Body of pancreas (tissue), 4 donors: ENCODE results near the gene PLXNB2.

ENCODE experiments used
- POLR2A ChIP-seq, 3 donors: fragments of 450-650 bp; IDR thresholded peaks; one replicate each; pipeline ENCODE4 v1.6.1; 2016; ENCODE audit warnings: antibody characterized with exemption in 3 of 3, mild to moderate bottlenecking in 2 of 3
- TF ChIP-seq, protein P1 (sequence below), 7 experiments: fragments of 450-650 bp in 4 of 7; fragments of 200-600 bp in 3 of 7; sonication (generic) in 3 of 7; IDR thresholded peaks; one replicate each; pipeline ENCODE4 v1.5.1; 2016 to 2019; ENCODE audit warnings: antibody characterized with exemption in 7 of 7

DNA sequence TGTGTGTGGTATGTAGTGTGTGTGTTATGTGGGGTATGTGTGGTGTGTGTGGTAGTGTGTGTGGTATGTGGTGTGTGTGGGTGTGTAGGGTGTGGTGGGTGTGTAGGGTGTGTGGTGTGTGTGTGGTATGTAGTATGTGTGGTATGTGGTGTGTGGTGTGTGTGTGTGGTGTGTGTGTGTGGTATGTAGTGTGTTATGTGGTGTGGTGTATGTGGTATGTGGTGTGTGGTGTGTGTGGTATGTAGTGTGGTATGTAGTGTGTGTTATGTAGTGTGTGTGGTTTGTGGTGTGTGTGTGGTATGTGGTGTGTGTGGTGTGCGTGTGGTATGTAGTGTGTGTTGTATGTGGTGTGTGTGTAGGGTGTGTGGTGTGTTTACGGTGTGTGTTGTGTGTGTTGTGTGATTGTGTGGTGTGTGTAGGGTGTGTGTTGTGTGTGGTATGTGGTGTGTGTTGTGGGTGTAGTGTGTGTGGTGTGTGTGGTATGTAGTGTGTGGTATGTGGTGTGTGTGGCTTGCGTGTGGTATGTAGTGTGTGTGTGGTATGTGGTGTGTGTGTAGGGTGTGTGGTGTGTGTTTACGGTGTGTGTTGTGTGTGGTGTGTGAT, 31.5 kb upstream of the PLXNB2 start:
- TF ChIP-seq, protein P1, sequence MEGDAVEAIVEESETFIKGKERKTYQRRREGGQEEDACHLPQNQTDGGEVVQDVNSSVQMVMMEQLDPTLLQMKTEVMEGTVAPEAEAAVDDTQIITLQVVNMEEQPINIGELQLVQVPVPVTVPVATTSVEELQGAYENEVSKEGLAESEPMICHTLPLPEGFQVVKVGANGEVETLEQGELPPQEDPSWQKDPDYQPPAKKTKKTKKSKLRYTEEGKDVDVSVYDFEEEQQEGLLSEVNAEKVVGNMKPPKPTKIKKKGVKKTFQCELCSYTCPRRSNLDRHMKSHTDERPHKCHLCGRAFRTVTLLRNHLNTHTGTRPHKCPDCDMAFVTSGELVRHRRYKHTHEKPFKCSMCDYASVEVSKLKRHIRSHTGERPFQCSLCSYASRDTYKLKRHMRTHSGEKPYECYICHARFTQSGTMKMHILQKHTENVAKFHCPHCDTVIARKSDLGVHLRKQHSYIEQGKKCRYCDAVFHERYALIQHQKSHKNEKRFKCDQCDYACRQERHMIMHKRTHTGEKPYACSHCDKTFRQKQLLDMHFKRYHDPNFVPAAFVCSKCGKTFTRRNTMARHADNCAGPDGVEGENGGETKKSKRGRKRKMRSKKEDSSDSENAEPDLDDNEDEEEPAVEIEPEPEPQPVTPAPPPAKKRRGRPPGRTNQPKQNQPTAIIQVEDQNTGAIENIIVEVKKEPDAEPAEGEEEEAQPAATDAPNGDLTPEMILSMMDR (IDR thresholded peaks at IDR 0.05), result no peak
- TF ChIP-seq POLR2A (IDR thresholded peaks at IDR 0.05), result no peak
